Mesenchymal stem cell (in vitro differentiated cells and primary cell): ENCODE results near the gene ABTB2.

Experiments
- DNase-seq: peaks from one replicate; pipeline ENCODE4 v3.0.0-alpha.2; 2013
- H2AFZ ChIP-seq: one replicate; pipeline ENCODE4 v1.6.1; 2013; ENCODE audit warnings: low read depth, mild to moderate bottlenecking, control low read depth, inconsistent platforms, low read length, moderate library complexity
- H2AK5ac ChIP-seq: 2 replicates; pipeline ENCODE4 v1.6.1; 2013; ENCODE audit warnings: low read length, moderate library complexity, mild to moderate bottlenecking, inconsistent platforms; ENCODE audit not compliant: severe bottlenecking
- H2BK120ac ChIP-seq: one replicate; pipeline ENCODE4 v1.6.1; 2013; ENCODE audit warnings: low read depth, mild to moderate bottlenecking, inconsistent platforms, low read length, moderate library complexity
- H2BK12ac ChIP-seq, 2 experiments: one replicate each; pipeline ENCODE4 v1.6.1; 2013; ENCODE audit warnings: inconsistent platforms in 2 of 2, low read length in 2 of 2, mild to moderate bottlenecking in 2 of 2, moderate library complexity in 2 of 2, control low read depth in 1 of 2
- H2BK15ac ChIP-seq: one replicate; pipeline ENCODE4 v1.6.1; 2013; ENCODE audit warnings: mild to moderate bottlenecking, low read depth, inconsistent platforms; ENCODE audit not compliant: poor library complexity, severe bottlenecking
- H2BK5ac ChIP-seq: 2 replicates; pipeline ENCODE4 v1.6.1; 2013; ENCODE audit warnings: low read depth, mild to moderate bottlenecking, low read length, control low read depth, inconsistent platforms; ENCODE audit not compliant: poor library complexity, severe bottlenecking
- H3K14ac ChIP-seq, 2 experiments: one replicate each; pipeline ENCODE4 v1.6.1; 2013; ENCODE audit warnings: inconsistent platforms in 2 of 2, low read length in 2 of 2, control low read depth in 1 of 2, mild to moderate bottlenecking in 1 of 2, moderate library complexity in 1 of 2
- H3K18ac ChIP-seq, 2 experiments: one replicate each; pipeline ENCODE4 v1.6.1; 2013; ENCODE audit warnings: inconsistent platforms in 2 of 2, low read length in 2 of 2, control low read depth in 1 of 2, low read depth in 1 of 2, mild to moderate bottlenecking in 1 of 2
- H3K23ac ChIP-seq, 2 experiments: one replicate each; pipeline ENCODE4 v1.6.1; 2013; ENCODE audit warnings: inconsistent platforms in 2 of 2, low read length in 2 of 2, mild to moderate bottlenecking in 2 of 2, moderate library complexity in 2 of 2, control low read depth in 1 of 2
- H3K27ac ChIP-seq: 2 replicates; pipeline ENCODE4 v1.5.1; 2013; ENCODE audit warnings: mild to moderate bottlenecking, moderate library complexity, low read length, control low read depth, inconsistent platforms; ENCODE audit not compliant: poor library complexity, severe bottlenecking
- H3K27me3 ChIP-seq, 2 experiments: 2 replicates each; pipeline versions ENCODE4 v1.6.1 to v1.7.0; 2013; ENCODE audit warnings: low read length in 2 of 2, mild to moderate bottlenecking in 2 of 2, moderate library complexity in 2 of 2, control low read depth in 1 of 2, inconsistent platforms in 1 of 2; ENCODE audit not compliant: control insufficient read depth in 1 of 2, insufficient read depth in 1 of 2
- H3K36me3 ChIP-seq, 2 experiments: 2 replicates each; pipeline versions ENCODE4 v1.6.1 to v1.7.0; 2013; ENCODE audit warnings: low read length in 2 of 2, control low read depth in 1 of 2, inconsistent platforms in 1 of 2, low read depth in 1 of 2, mild to moderate bottlenecking in 1 of 2; ENCODE audit not compliant: insufficient read depth in 2 of 2, control insufficient read depth in 1 of 2
- H3K4ac ChIP-seq, 2 experiments: one replicate each; pipeline ENCODE4 v1.6.1; 2013; ENCODE audit warnings: inconsistent platforms in 2 of 2, low read length in 2 of 2, mild to moderate bottlenecking in 2 of 2, moderate library complexity in 2 of 2, control low read depth in 1 of 2, low read depth in 1 of 2
- H3K4me1 ChIP-seq: 2 replicates; pipeline ENCODE4 v1.6.1; 2013; ENCODE audit warnings: low read depth, low read length, control low read depth; ENCODE audit not compliant: control insufficient read depth, insufficient read depth
- H3K4me2 ChIP-seq: 2 replicates; pipeline ENCODE4 v1.6.1; 2013; ENCODE audit warnings: low read length, mild to moderate bottlenecking, inconsistent platforms; ENCODE audit not compliant: poor library complexity, severe bottlenecking
- H3K4me3 ChIP-seq, 2 experiments: 2 replicates each; pipeline versions ENCODE4 v1.5.1 to v1.7.0; 2013; ENCODE audit warnings: low read length in 2 of 2, mild to moderate bottlenecking in 2 of 2, control low read depth in 1 of 2, low read depth in 1 of 2; ENCODE audit not compliant: insufficient read depth in 1 of 2
- H3K79me1 ChIP-seq: replicated peaks from 2 replicates; pipeline ENCODE4 v1.6.1; 2013; ENCODE audit warnings: mild to moderate bottlenecking, control low read depth, low read length, inconsistent platforms; ENCODE audit not compliant: poor library complexity, severe bottlenecking
- H3K9ac ChIP-seq: 2 replicates; pipeline ENCODE4 v1.7.0; 2013; ENCODE audit warnings: mild to moderate bottlenecking, low read length, moderate library complexity
- H3K9me3 ChIP-seq: 2 replicates; pipeline ENCODE4 v1.7.0; 2013; ENCODE audit warnings: mild to moderate bottlenecking, low read length; ENCODE audit not compliant: control insufficient read depth
- H4K8ac ChIP-seq: one replicate; pipeline ENCODE4 v1.6.1; 2013; ENCODE audit warnings: inconsistent platforms, mild to moderate bottlenecking, low read length, moderate library complexity
- H4K91ac ChIP-seq: one replicate; pipeline ENCODE4 v1.6.1; 2013; ENCODE audit warnings: mild to moderate bottlenecking, low read length, inconsistent platforms
- WGBS: methylation state at CpG from one replicate; pipeline ENCODE4 v1.1.7; 2013; ENCODE audit warnings: mixed read lengths; 5-methylcytosine and 5-hydroxymethylcytosine counted together

Gene ABTB2

GRCh38 chr11:34355726-34356125 lies 2.1 kb downstream of the ABTB2 start:
- H3K9me3 ChIP-seq, result no peaks in the 10 kb centered on the region
- H3K4me2 ChIP-seq, result peak overlapping the region; percentile 87
- no peak overlapping the region for H3K14ac ChIP-seq
- no peak overlapping the region for H3K23ac ChIP-seq
- WGBS, result 85% methylated on average over 2 of the region's 3 CpGs
- H3K9ac ChIP-seq, result no peak overlapping the region
- no peak overlapping the region for H2BK15ac ChIP-seq
- H4K91ac ChIP-seq, result no peak overlapping the region
- no peaks in the 10 kb centered on the region for H3K36me3 ChIP-seq
- H3K27ac ChIP-seq, result no peak overlapping the region
- H3K4me1 ChIP-seq, result peaks cover 19% of the 10 kb centered on the region
- no peak overlapping the region for H4K8ac ChIP-seq
- H3K79me1 ChIP-seq, result peaks cover 7% of the 10 kb centered on the region
- no peak overlapping the region for H2AK5ac ChIP-seq
- H2BK12ac ChIP-seq, result no peak overlapping the region
- H2AFZ ChIP-seq, result no peak overlapping the region
- no peak for DNase-seq
- peaks cover 0 to 5% of the 10 kb centered on the region in 2 experiments for H3K27me3 ChIP-seq
- no peak overlapping the region for H3K4me3 ChIP-seq
- no peak overlapping the region for H2BK120ac ChIP-seq
- no peak overlapping the region for H2BK5ac ChIP-seq
- H3K4ac ChIP-seq, result no peak overlapping the region
- no peak overlapping the region for H3K18ac ChIP-seq

GRCh38 chr11:34354782-34355181 lies 3.0 kb downstream of the ABTB2 start:
- no peak overlapping the region for H3K4ac ChIP-seq
- no peak overlapping the region for H3K18ac ChIP-seq
- H3K4me3 ChIP-seq, result no peak overlapping the region
- H3K4me1 ChIP-seq, result peaks cover 20% of the 10 kb centered on the region
- H3K36me3 ChIP-seq, result no peaks in the 10 kb centered on the region
- H3K9me3 ChIP-seq, result no peaks in the 10 kb centered on the region
- H3K14ac ChIP-seq, result no peak overlapping the region
- H2BK15ac ChIP-seq, result no peak overlapping the region
- no peak overlapping the region for H3K9ac ChIP-seq
- no peak for DNase-seq
- no peak overlapping the region for H2BK120ac ChIP-seq
- H4K8ac ChIP-seq, result no peak overlapping the region
- H2BK12ac ChIP-seq, result no peak overlapping the region
- H3K27ac ChIP-seq, result no peak overlapping the region
- peaks cover 0 to 5% of the 10 kb centered on the region in 2 experiments for H3K27me3 ChIP-seq
- no peak overlapping the region for H2BK5ac ChIP-seq
- H4K91ac ChIP-seq, result no peak overlapping the region
- H3K79me1 ChIP-seq, result peaks cover 12% of the 10 kb centered on the region
- no peak overlapping the region for H3K23ac ChIP-seq
- H2AK5ac ChIP-seq, result no peak overlapping the region
- H3K4me2 ChIP-seq, result no peak overlapping the region
- H2AFZ ChIP-seq, result no peak overlapping the region

- H3K27me3 ChIP-seq, result peaks cover 0 to 5% of the 10 kb centered on the region in 2 experiments
- no peak overlapping the region for H2AFZ ChIP-seq
- H4K91ac ChIP-seq, result no peak overlapping the region
- H3K4me2 ChIP-seq, result no peak overlapping the region
- H4K8ac ChIP-seq, result no peak overlapping the region
- H3K9ac ChIP-seq, result no peak overlapping the region
- H3K9me3 ChIP-seq, result no peaks in the 10 kb centered on the region
- H3K79me1 ChIP-seq, result peaks cover 16% of the 10 kb centered on the region
- H3K4me1 ChIP-seq, result peaks cover 21% of the 10 kb centered on the region
- no peak overlapping the region for H3K27ac ChIP-seq
- no peak overlapping the region for H3K23ac ChIP-seq
- no peak overlapping the region for H2BK12ac ChIP-seq
- no peaks in the 10 kb centered on the region for H3K36me3 ChIP-seq
- H2BK15ac ChIP-seq, result no peak overlapping the region
- no peak overlapping the region for H2BK120ac ChIP-seq
- no peak overlapping the region for H3K4ac ChIP-seq
- H3K14ac ChIP-seq, result no peak overlapping the region
- H2AK5ac ChIP-seq, result no peak overlapping the region
- no peak overlapping the region for H3K4me3 ChIP-seq
- no peak overlapping the region for H2BK5ac ChIP-seq
- H3K18ac ChIP-seq, result no peak overlapping the region
- WGBS, result 89% methylated on average over 4 of the region's 4 CpGs
- DNase-seq, result no peak
Observed at GRCh38 chr11:34353881-34354280, 3.9 kb downstream of the ABTB2 start.

- H2BK120ac ChIP-seq, result no peak overlapping the region
- no peak overlapping the region for H4K91ac ChIP-seq
Observed at GRCh38 chr11:34351687-34352469, 5.9 kb downstream of the ABTB2 start.

More at GRCh38 chr11:34351687-34352469, 5.9 kb downstream of the ABTB2 start:
- Histone ChIP-seq H2BK12ac (no peak overlapping the region), H3K4ac (no peak overlapping the region), H2AFZ (no peak overlapping the region), H2BK5ac (no peak overlapping the region), H3K27me3 (peaks cover 0 to 5% of the 10 kb centered on the region in 2 experiments), H3K4me3 (no peak overlapping the region), H3K14ac (no peak overlapping the region), H3K79me1 (peaks cover 18% of the 10 kb centered on the region), H2AK5ac (no peak overlapping the region), H3K4me1 (peaks cover 16% of the 10 kb centered on the region), H3K27ac (no peak overlapping the region), H3K23ac (no peak overlapping the region), H3K9ac (no peak overlapping the region), H3K18ac (no peak overlapping the region), H3K36me3 (no peaks in the 10 kb centered on the region), H3K9me3 (no peaks in the 10 kb centered on the region), H4K8ac (no peak overlapping the region), H3K4me2 (no peak overlapping the region), H2BK15ac (no peak overlapping the region)
- WGBS, result 91% methylated on average over 3 of the region's 4 CpGs
- DNase-seq, result no peak
